HG03103 (cell line): Measurements from ENCODE around the gene CAMK4.

Experiments
- ATAC-seq: cut with Tn5 transposase; IDR thresholded peaks from one replicate; pipeline ENCODE4 v1.9.1; 2021; ENCODE audit warnings: low read depth; ENCODE audit not compliant: unreplicated experiment

CAMK4 gene

DNA sequence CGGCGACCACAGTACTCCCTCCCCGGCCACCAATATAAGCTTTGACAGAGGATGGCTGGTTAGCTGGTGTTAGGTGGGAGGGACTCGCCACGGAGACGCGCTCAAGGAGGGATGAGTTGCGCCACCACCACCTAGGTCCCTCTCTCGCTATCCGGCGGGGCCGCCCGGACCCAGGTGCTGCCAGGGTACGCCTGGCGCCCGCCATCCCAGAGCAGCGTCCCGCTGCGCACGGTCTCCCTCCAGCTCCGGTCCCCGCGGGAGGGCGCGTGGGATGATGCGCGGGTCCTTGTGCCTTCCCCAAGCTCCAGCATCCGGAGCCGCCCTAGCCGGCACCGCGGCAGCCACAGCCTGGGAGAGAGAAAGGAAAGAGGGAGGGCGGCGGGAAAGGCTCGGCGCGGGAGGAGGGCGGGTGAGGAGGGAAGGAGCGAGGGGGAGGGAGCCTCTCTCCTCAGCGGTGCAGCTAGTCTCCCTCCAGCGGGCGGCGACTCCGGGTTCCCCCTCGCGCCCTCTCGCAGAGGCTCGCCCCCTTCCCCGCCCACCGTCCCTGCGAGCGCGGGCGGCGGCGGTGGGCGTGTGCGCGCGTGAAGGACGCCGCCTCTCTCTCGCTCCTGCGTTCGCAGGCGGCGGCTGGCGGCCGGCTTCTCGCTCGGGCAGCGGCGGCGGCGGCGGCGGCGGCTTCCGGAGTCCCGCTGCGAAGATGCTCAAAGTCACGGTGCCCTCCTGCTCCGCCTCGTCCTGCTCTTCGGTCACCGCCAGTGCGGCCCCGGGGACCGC, at the start of gene CAMK4:
Gene CAMK4 (plus strand): TSS at position 598 of the 774 bp plus-strand sequence. CDS start 100 bp downstream, at position 698.
- ATAC-seq = peak; percentile 77

DNA sequence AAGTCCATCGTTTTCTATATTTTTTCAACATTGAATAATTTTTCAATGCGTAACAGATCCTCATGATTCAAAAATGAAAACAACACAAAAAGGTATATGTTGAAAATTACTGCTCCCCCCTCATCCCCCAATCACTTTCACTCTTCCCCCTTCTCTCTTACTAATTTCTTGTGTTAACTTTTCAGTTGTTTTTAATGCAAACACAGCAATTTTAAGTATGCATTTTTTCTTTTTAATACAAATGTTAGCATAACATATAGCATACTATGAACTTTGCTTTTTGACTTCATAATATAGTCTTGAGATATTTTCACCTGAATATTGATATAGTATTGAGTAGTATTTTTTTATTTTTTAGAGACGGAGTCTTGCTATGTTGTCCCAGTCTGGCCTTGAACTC, 41.1 kb upstream of the CAMK4 start:
- ATAC-seq = no peak

DNA sequence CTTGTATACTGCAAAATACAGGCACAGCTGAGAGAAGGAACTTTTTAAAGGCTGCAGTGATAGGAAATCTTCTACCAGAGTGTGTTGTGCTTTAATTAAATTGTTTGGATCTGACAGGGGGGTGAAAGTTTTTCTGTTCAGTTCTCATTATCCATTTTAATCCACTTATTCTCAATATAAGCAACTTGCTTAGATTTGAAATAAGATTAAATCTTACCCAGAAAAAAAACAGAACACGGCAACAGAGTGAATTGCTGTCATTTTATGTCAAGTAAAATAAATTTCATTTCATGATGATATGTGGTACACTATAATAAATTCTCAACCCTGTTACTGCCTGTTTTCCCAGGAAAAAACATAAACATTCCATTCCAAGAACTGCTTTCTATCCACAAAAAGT, 37.1 kb upstream of the CAMK4 start:
- no peak for ATAC-seq

DNA sequence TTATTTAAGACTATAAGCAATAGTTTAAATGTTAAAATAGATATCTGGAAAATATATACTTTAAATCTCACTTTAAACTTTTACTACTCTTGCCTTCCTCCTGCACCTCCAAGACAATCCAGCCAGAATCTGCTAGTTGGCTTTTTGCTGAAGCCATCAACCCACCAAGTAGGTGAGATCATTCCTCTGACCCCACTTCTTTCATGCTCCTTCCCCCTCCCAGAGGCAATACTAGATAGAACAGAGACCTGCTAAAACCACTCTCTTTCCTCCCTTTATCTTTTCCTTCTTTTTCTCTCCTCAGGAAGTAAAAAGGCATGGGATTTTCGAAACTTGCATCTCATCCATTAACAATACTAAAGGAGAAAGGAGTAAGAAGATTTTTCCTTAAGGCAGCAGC, 30.1 kb upstream of the CAMK4 start:
- no peak for ATAC-seq

DNA sequence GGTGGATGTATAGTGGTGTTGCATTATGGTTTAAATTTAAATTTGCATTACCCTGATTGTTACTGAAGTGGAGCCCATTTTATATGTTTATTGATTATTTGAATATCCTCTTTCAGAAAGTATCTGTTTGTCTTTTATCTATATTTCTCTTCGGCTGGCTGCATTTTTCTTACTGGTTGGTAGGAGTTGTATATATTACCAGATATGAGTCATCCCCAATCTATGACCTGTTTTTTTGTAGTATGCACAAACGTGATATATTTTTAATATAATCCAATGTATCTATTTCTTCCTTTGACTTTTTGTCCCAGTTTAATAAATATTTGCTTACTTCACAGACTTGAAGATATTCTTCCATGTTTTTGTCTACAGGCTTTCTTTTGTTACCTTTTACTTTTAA, 29.3 kb upstream of the CAMK4 start:
- ATAC-seq = no peak

DNA sequence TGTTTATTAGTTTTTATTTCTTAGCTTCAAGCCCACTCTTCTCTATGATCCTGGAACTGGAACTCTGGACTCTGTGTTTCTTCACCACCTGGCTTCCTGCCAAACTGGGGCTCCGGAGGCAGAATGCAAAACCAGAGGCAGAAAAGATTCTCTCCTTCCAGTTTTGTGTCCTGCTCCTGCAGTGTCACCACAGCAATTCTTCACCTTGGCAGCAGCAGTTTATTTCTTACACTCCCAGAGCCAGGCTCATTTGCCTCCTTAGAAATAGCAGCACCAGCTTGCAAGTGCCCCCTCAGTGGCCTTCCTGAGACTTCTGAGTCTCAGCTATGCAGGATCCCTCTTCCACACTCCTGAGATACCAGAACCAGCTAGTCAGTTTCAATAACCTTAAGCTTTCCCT, 26.7 kb upstream of the CAMK4 start:
- ATAC-seq = no peak

DNA sequence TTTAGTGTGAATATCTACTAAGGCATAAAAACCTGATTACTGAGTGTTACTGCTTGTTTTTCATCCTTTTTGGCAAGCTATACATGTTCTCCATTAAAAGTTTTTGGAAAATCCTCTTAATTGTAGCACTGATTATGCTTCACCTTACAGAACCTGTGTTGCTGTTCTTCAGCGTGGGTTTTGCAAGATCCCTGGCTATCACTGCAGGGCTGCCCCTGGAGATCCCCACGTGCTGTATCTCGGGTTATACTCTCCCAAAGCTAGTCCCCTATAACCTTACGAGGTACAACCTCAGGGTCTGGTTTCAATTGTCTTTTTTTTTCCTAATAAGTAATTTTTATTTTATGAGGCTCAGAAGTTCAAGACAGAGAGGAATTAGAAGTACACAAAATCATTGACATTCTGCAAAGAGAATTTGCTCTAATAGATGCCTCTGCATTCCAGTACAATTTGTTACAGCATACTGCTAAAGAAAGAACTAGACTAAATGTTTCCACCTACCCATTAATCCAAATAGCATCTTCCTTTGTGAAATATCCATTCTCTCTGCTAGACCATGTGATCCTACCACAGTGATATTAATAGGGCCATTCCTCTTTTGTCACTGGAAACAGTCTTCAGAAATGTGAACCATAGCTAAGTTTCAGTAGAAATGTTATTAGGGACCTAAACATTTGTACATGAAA, 25.8 kb upstream of the CAMK4 start:
- ATAC-seq = no peak

DNA sequence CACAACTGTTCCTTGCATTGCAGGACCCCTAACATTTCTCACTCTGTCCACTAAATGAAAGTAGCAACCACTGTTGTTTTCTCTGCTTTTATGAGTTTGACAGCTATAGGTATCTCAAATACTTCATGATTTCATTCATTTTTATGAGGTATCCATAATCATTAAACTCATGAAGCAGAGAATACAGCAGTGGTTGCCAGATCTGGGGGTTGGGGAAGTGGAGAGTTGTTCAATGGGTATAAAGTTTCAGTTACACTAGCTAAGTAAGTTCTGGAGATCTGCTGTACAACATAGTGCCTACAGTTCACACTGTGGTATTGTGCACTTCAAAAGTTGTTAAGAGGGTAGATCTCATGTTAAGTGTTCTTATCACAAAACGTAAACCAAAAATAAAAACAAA, 23.4 kb upstream of the CAMK4 start:
- no peak for ATAC-seq

DNA sequence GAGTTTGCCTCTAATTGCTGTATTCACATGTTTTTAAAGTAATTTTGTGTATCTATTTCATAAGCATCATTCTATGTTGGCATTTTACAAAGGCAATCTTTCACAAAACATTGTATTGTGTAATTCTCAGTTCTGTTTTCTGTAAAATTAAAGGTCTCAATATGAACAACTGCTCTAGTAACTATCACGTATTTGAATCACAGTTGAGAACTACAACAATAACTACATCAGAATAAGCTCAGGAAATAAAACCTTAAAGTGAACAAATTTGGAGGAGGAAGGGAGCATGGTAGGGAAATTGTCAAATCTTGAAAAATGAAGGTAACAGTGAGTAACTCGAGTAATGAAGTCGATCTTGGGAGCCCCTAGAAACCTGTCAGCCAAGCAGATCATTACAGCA, 22.5 kb upstream of the CAMK4 start:
- no peak for ATAC-seq

DNA sequence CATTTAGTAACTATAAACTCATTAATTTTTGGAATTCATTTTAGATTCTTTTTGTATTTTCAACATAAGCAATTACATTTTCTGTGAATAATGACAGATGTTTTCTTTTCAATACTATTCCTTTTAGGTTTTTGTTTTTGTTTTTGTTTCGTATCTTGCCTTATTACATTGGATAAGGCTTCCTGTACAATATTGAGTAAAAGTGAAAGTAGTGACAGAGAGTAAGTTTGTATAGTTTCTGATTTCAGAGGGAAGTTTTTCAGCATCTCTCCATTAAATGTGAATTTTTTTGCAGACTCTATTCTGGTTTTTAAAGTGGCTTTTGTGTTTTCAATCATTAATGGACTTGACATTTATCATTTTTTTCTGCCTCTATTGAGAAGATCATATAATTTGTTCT, 12.8 kb upstream of the CAMK4 start:
- peak; percentile 91 for ATAC-seq

DNA sequence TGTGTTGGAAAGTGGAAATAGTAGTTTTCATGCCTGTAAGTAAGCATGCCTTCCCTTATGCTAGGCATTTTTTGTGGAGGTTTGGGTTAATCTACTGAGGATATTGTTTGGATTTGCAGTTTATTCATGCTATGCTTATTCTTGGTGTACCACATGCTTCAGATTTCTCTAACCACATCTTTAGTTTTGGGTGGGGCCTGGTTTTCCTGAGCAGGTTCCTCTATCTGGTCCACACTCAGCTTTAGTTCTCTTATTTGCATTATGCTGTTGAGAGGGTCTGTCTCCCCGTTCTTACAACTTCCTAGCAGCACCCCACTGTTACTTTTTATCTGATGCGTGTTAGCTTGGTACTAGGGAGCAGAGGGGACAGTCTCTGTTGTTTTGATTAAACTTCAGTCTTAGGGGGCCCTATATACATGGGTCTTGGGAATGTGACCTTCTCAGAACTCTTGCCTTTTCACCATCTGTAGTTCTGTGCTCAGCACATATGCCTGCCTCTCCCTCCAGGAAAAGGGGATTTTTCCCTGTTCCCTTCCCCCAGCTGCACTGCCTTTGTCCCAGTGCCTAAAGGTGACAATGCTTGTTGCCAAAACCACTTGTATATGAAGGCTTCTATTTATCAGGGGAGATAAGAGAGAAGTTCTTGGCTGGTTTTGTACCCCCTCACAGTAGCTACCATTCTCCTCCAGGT, 10.0 kb upstream of the CAMK4 start:
- no peak for ATAC-seq

DNA sequence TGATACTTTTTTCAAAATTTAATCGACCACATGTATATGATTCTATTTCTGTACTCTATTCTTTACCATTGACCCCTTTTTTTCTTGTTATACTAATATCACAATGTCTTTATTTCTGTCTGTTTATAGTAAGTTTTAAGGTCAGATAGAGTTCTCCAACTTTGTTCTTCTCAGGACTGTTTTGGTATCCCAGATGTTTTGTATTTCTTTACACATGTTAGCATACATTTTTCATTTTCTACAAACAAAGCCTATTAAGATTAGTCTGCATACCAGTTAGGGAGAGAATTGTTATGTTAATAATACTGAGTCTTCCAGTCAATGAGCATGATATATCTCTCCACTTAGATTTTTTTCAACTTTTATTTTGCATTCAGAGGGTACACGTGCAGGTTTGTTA, 8.2 kb upstream of the CAMK4 start:
- ATAC-seq = no peak

DNA sequence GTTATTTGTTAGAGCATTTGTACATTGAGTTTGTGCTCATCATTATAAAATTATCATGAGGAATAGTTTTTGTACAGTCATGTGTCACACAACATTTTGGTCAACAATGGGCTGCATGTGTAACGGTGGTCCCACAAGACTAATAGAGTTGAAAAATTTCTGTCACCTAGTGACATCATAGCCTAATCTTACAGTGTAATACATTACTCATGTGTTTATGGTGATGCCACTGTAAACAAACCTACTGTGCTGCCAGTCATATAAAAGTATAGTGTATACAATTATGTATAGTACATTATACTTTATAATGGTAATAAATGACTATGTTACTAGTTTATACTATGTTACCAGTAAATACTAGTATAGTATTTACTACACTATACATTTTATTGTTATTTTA, 3.0 kb upstream of the CAMK4 start:
- no peak for ATAC-seq

DNA sequence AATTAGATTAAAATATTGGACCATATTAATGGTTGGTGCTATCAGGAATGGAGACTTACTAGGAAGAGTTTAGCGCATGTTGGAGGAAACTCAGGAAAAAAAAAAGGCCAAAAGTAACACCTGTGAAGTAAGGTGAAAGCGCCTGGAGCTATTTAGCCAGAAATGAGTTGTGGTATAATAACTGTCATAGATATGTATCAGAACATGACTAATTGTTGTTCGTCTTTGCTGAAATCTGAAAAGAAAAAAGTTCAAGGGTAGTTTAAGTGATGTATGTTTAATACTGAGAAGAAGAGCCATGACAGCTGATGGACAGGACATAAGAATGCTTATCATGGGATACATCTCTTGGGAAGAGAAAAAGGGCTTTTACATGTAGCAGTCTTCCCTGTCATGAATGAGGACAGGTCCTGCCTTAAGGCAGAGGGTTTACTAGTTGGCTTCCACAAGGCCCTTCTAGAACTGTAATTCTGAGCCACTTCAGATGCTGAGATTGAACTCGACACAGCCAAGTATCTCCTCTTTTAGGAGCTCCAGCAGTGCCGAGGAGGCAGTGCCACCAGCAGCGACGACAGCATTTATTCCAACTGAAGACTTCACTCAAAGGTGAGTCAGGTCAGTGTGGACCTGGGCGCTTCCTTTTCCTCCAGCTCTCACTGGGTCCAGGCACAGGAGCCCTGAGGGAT, 940 bp upstream of the CAMK4 start:
- ATAC-seq = peak; percentile 0

DNA sequence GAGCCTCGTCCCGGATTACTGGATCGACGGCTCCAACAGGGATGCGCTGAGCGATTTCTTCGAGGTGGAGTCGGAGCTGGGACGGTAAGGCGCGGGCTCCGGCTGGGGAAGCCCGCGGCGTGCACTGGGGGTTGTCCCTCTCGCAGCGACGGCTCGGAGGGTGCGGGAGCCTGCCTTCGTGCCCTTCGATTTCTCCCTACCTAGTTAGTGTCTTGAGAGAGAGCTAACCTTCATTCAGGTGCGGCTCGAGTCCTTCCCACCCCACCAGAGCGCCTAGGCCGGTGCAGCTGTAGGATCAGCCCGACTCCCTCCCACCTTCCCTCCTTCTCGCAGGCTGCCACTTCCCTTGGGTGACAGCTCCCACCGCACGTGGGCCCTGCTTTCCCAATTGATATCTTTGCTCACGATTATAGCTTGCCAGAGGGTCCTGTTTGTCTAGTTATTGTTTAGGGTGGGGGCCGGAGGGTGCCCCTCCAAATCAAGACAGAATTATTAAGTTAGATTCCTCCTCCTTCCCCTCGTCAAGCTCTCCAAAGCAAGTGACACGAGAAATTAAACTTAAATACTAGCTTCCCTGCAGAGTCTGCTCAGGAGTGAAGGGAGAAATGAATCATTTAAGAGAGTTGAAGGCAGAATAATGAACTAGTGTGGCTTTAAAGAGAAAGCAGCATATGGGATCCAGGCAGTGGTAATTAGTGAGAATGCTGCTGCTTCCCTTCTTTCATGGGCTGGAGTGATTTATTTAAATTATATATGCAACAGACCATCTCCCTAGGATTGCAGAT, 569 bp downstream of the CAMK4 start:
- ATAC-seq = peak; percentile 19

DNA sequence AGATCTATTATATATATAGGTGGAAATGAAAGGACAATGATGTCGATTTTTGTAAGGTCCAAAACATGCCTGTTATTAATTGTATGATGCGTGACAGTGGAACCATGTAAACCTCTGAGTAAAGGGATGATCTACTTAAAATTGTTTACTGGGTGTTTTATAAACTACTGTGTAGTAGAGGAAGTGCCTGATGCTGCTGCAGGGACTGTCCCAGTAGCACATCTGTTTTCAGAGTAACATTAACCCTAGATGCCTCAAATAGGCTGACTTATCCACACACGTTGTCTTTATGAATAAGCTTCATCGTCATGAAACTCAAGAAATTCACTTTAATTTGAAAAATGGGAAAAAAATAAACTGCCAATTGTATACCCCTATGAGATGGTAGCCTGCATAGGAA, 1.7 kb downstream of the CAMK4 start:
- no peak for ATAC-seq

DNA sequence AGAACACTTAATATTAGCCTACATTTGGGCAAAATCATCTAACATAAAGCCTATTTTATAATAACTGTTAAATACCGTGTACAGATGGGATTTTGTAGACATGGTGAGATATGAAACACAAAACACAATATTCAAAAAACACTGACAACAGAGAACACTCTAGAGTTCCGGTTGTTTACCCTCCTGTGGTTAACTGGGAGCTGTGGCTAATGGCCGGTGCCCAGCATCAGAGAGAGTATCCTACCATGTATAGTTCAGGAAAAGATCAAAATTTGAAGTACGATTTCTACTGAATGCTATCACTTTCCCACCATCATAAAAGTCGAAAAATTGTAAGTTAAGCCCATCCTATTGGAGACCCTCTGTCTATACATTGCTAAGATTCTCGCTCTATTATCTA, 2.4 kb downstream of the CAMK4 start:
- no peak for ATAC-seq

DNA sequence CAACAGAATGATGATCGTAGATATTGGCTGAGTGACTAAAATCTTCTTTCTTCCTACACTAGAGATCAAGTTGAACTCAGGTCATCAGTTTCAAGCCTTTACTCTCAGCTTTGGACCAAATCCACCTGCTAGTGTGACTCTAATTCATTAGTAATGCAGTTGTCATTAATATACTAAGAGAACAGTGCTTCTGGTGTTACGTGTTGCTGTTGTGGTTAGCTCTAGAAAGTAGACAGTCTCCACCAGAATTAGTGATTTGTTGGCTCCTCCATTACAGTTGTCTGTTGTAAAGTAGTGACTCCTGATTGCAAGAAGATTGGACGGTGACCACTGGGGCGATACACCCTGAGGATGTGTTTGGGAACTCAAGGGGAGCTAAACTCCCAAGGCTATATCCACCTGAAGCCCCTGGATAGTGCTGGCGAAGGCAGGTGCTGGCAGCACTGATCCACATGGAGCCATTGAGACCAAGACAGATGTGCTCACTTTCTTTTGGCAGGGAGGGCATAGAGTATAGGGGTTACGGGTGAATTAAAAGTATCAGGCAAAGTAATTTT, 3.1 kb downstream of the CAMK4 start:
- no peak for ATAC-seq

DNA sequence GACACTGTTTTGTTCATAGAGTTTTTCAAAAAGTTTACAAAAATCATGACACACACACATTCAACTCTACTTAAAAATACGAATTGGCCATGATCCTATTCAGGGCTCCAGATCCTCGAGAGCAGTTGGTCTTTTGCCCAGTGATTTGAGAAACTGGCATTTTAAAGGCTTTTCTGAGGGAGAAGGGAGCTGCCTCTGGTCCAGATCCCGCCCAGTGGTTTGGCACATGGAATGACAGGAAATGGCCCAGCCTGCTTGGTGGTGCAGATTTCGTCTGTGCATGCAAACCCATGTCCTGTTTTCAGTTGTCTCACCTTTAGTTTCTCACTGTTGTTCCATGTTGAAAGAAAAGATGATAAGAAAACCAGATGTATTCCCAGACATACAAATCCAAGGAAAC, 3.6 kb downstream of the CAMK4 start:
- no peak for ATAC-seq
